GM23338 (cell line): ENCODE data around the gene PDHB. TPM values are rescaled to one million over a fixed set of nuclear protein-coding genes. Genes with fewer than 3 reads are reported as not detected.

Experiments used
- ATAC-seq: fragments of 200-7000 bp; cut with Tn5 transposase; 3 replicates; pipeline ENCODE4 v1.9.1; 2020
- DNase-seq: peaks from one replicate; pipeline ENCODE4 v3.0.0-alpha.2; 2015; ENCODE audit warnings: low spot score
- H2AFZ ChIP-seq: fragments of 200-600 bp; sonication (generic); 2 replicates; pipeline ENCODE4 v1.8.0; 2016; ENCODE audit warnings: antibody characterized with exemption, mild to moderate bottlenecking, moderate library complexity
- H3F3A ChIP-seq: fragments of 200-600 bp; sonication (generic); replicated peaks from 2 replicates; pipeline ENCODE4 v1.8.0; 2017; ENCODE audit warnings: antibody characterized with exemption, mixed run types, low read depth
- H3K27ac ChIP-seq: fragments of 200-600 bp; sonication (generic); 2 replicates; pipeline ENCODE4 v1.6.1; 2016; ENCODE audit warnings: low read depth
- H3K27me3 ChIP-seq: fragments of 200-600 bp; sonication (generic); 2 replicates; pipeline ENCODE4 v1.8.0; 2016; ENCODE audit warnings: mild to moderate bottlenecking, mixed run types, moderate library complexity; ENCODE audit not compliant: insufficient read depth
- H3K36me3 ChIP-seq: fragments of 200-600 bp; sonication (generic); 2 replicates; pipeline ENCODE4 v1.8.0; 2016; ENCODE audit warnings: mild to moderate bottlenecking; ENCODE audit not compliant: insufficient read depth
- H3K4me1 ChIP-seq: fragments of 200-600 bp; sonication (generic); 2 replicates; pipeline ENCODE4 v1.8.0; 2016; ENCODE audit warnings: mild to moderate bottlenecking, moderate library complexity; ENCODE audit not compliant: insufficient read depth
- H3K4me2 ChIP-seq: fragments of 200-600 bp; sonication (generic); 2 replicates; pipeline ENCODE4 v1.7.1; 2017; ENCODE audit warnings: mixed run types
- H3K4me3 ChIP-seq: fragments of 200-600 bp; sonication (generic); 2 replicates; pipeline ENCODE4 v1.6.1; 2016; ENCODE audit warnings: mixed run types
- H3K79me2 ChIP-seq: fragments of 200-600 bp; sonication (generic); replicated peaks from 2 replicates; pipeline ENCODE4 v1.8.0; 2017; ENCODE audit warnings: mild to moderate bottlenecking; ENCODE audit not compliant: insufficient read depth
- H3K9me2 ChIP-seq: fragments of 200-600 bp; sonication (generic); 2 replicates; pipeline ENCODE4 v1.8.0; 2017; ENCODE audit not compliant: insufficient read depth
- H4K20me1 ChIP-seq: fragments of 200-600 bp; sonication (generic); replicated peaks from 2 replicates; pipeline ENCODE4 v1.8.0; 2017; ENCODE audit warnings: mild to moderate bottlenecking; ENCODE audit not compliant: insufficient read depth
- H3K27ac Mint-ChIP-seq: 2 replicates; pipeline ENCODE4 v1.8.0; 2020; ENCODE audit warnings: inconsistent platforms, mild to moderate bottlenecking, moderate library complexity, mixed read lengths
- H3K27me3 Mint-ChIP-seq: 3 replicates; pipeline ENCODE4 v1.8.0; 2022; ENCODE audit warnings: low read depth, mild to moderate bottlenecking, moderate library complexity, mixed read lengths, inconsistent platforms; ENCODE audit not compliant: insufficient read depth, poor library complexity
- H3K36me3 Mint-ChIP-seq: 3 replicates; pipeline ENCODE4 v1.8.0; 2021; ENCODE audit warnings: low read depth, mild to moderate bottlenecking, inconsistent platforms, moderate library complexity, mixed read lengths
- H3K4me1 Mint-ChIP-seq: 3 replicates; pipeline ENCODE4 v1.8.0; 2020; ENCODE audit warnings: mild to moderate bottlenecking, inconsistent platforms, mixed read lengths
- H3K4me3 Mint-ChIP-seq: 3 replicates; pipeline ENCODE4 v1.8.0; 2021; ENCODE audit warnings: moderate library complexity, mild to moderate bottlenecking, inconsistent platforms, mixed read lengths
- H3K9me3 Mint-ChIP-seq: 3 replicates; pipeline ENCODE4 v1.8.0; 2020; ENCODE audit warnings: moderate library complexity, mild to moderate bottlenecking, inconsistent platforms, mixed read lengths
- CREB1 ChIP-seq: fragments of 250-450 bp; sonication (Bioruptor Pico); IDR thresholded peaks from 2 replicates; pipeline ENCODE4 v1.5.0; 2020; ENCODE audit warnings: low read depth, mild to moderate bottlenecking, moderate library complexity
- CTCF ChIP-seq, 2 experiments: fragments of 200-600 bp in 1 of 2; sonication (generic) in 1 of 2; conservative IDR thresholded peaks; 2 replicates each; pipeline versions ENCODE4 v1.5.1 to v1.6.1; 2016 to 2017; ENCODE audit warnings: antibody characterized with exemption in 2 of 2, low read depth in 2 of 2, mild to moderate bottlenecking in 2 of 2, moderate library complexity in 1 of 2
- ETS1 ChIP-seq: IDR thresholded peaks from 2 replicates; pipeline ENCODE4 v1.6.1; 2016; ENCODE audit warnings: antibody characterized with exemption
- EZH2 ChIP-seq: fragments of 200-600 bp; sonication (generic); IDR thresholded peaks from one replicate; pipeline ENCODE4 v1.8.0; 2017; ENCODE audit warnings: antibody characterized with exemption, mild to moderate bottlenecking, low read depth; ENCODE audit not compliant: unreplicated experiment
- EZH2phosphoT487 ChIP-seq: fragments of 200-600 bp; sonication (generic); IDR thresholded peaks from one replicate; pipeline ENCODE4 v1.8.1; 2018; ENCODE audit warnings: antibody characterized with exemption; ENCODE audit not compliant: unreplicated experiment
- JUNB ChIP-seq: IDR thresholded peaks from one replicate; pipeline ENCODE4 v1.6.1; 2016; ENCODE audit warnings: antibody characterized with exemption; ENCODE audit not compliant: unreplicated experiment
- NANOG ChIP-seq: IDR thresholded peaks from 2 replicates; pipeline ENCODE4 v1.6.1; 2016; ENCODE audit warnings: antibody characterized with exemption, borderline replicate concordance
- POLR2AphosphoS5 ChIP-seq: IDR thresholded peaks from 2 replicates; pipeline ENCODE4 v1.6.1; 2016; ENCODE audit warnings: antibody characterized with exemption, low read depth
- REST ChIP-seq: IDR thresholded peaks from one replicate; pipeline ENCODE4 v1.6.1; 2018; ENCODE audit warnings: antibody characterized with exemption; ENCODE audit not compliant: unreplicated experiment
- STAT1 ChIP-seq: IDR thresholded peaks from one replicate; pipeline ENCODE4 v1.6.1; 2016; ENCODE audit warnings: antibody characterized with exemption; ENCODE audit not compliant: unreplicated experiment
- ZNF114 ChIP-seq: fragments of 250-450 bp; sonication (Bioruptor Pico); IDR thresholded peaks from 2 replicates; pipeline ENCODE4 v1.5.0; 2020; ENCODE audit warnings: mild to moderate bottlenecking, moderate library complexity
- ZNF331 ChIP-seq: fragments of 250-450 bp; sonication (Bioruptor Pico); IDR thresholded peaks from 2 replicates; pipeline ENCODE4 v1.5.0; 2020; ENCODE audit warnings: low read depth, mild to moderate bottlenecking, moderate library complexity
- ZNF462 ChIP-seq: fragments of 250-450 bp; sonication (Bioruptor Pico); IDR thresholded peaks from 2 replicates; pipeline ENCODE4 v1.5.0; 2020; ENCODE audit warnings: mild to moderate bottlenecking, moderate library complexity
- polyA plus RNA-seq: library from polyadenylated mRNA; unstranded; fragments of >200 nt; fragmentation: Nextera tagmentation; extraction: Ambion mirVana; gene quantifications from 2 replicates; pipeline ENCODE4 v1.2.1, GENCODE V29; 2016
- total RNA-seq: library from RNA; depleted of rRNA; stranded (reverse); fragments of >200 nt; shearing (Covaris generic); gene quantifications from 2 replicates; pipeline ENCODE4 v1.2.3, GENCODE V29; 2014

PDHB gene
- total and polyA plus RNA-seq, 2 experiments from 2014 or later = 172 to 222 TPM

GRCh38 chr3:58383904-58384303 is 49.7 kb downstream of the PDHB start:
- peaks cover 18% of the 10 kb centered on the region for H3K4me1 ChIP-seq
- no peaks in the 10 kb centered on the region for H3K36me3 Mint-ChIP-seq
- no peaks in the 10 kb centered on the region for H4K20me1 ChIP-seq
- H3K27me3 ChIP-seq = no peaks in the 10 kb centered on the region
- no peak overlapping the region for H3K27ac Mint-ChIP-seq
- no peak overlapping the region for H2AFZ ChIP-seq
- H3K4me2 ChIP-seq = no peak overlapping the region
- no peak for TF ChIP-seq ZNF331 (CRISPR knock-in tag)
- no peak for TF ChIP-seq ZNF114 (CRISPR knock-in tag)
- TF ChIP-seq NANOG = no peak
- no peak for TF ChIP-seq POLR2AphosphoS5
- no peak for TF ChIP-seq CREB1
- no peak for TF ChIP-seq CTCF (conservative IDR thresholded peaks at IDR 0.05; ENCODE audit: low read depth in 2 of 2)
- TF ChIP-seq STAT1 = no peak
- no peak for TF ChIP-seq ZNF462
- no peak for TF ChIP-seq ETS1
- TF ChIP-seq JUNB = no peak
- no peak for TF ChIP-seq EZH2
- no peak for TF ChIP-seq REST
- no peak for TF ChIP-seq EZH2phosphoT487
- H3F3A ChIP-seq = no peaks in the 10 kb centered on the region
- no peak overlapping the region for H3K4me3 ChIP-seq
- H3K9me3 Mint-ChIP-seq = no peaks in the 10 kb centered on the region
- no peak overlapping the region for H3K4me3 Mint-ChIP-seq
- DNase-seq (no peak), ATAC-seq (no peak)
- H3K79me2 ChIP-seq = no peaks in the 10 kb centered on the region
- H3K27ac ChIP-seq = peak overlapping the region; percentile 33; the same call in 1 of the 2 replicates
- peaks cover 31% of the 10 kb centered on the region for H3K4me1 Mint-ChIP-seq
- H3K27me3 Mint-ChIP-seq = peaks cover 7% of the 10 kb centered on the region
- no peaks in the 10 kb centered on the region for H3K9me2 ChIP-seq
- no peaks in the 10 kb centered on the region for H3K36me3 ChIP-seq
